Small intestine (tissue), 7 donors: Measurements from ENCODE around the gene PAPSS2. TPM values are rescaled to one million over a fixed set of nuclear protein-coding genes. Genes with fewer than 3 reads are reported as not detected.
A peak's percentile ranks its signal among the peaks of the same experiment; 100 is the strongest.

Source experiments
- DNase-seq, 2 donors: peaks; one replicate each; pipeline versions ENCODE4 v3.0.0 to v3.0.0-alpha.2; 2013
- FAIRE-seq: peaks from 2 replicates; lab custom pipeline; 2012; peaks lifted over from hg19 to GRCh38; lab: Jason Lieb, UNC
- H3K27ac ChIP-seq, 3 donors: one replicate each; pipeline ENCODE4 v1.5.1; 2013; ENCODE audit warnings: low read length in 2 of 3, mild to moderate bottlenecking in 2 of 3, control low read depth in 1 of 3, inconsistent platforms in 1 of 3, low read depth in 1 of 3, moderate library complexity in 1 of 3
- H3K27me3 ChIP-seq, 3 donors: one replicate each; pipeline ENCODE4 v1.6.1; 2013; ENCODE audit warnings: low read length in 3 of 3, inconsistent platforms in 1 of 3; ENCODE audit not compliant: control insufficient read depth in 3 of 3, insufficient read depth in 3 of 3
- H3K36me3 ChIP-seq, 3 donors: one replicate each; pipeline ENCODE4 v1.6.1; 2013; ENCODE audit warnings: low read length in 3 of 3, inconsistent platforms in 1 of 3, low read depth in 1 of 3, mild to moderate bottlenecking in 1 of 3, moderate library complexity in 1 of 3; ENCODE audit not compliant: control insufficient read depth in 3 of 3, insufficient read depth in 2 of 3
- H3K4me1 ChIP-seq, 3 donors: one replicate each; pipeline ENCODE4 v1.6.1; 2013; ENCODE audit warnings: low read length in 2 of 3, inconsistent platforms in 1 of 3, low read depth in 1 of 3, mild to moderate bottlenecking in 1 of 3, moderate library complexity in 1 of 3; ENCODE audit not compliant: control insufficient read depth in 3 of 3, insufficient read depth in 2 of 3
- H3K4me3 ChIP-seq, 3 donors: one replicate each; pipeline ENCODE4 v1.5.1; 2013; ENCODE audit warnings: low read length in 3 of 3, control low read depth in 1 of 3, inconsistent platforms in 1 of 3, low read depth in 1 of 3, mild to moderate bottlenecking in 1 of 3, moderate library complexity in 1 of 3
- H3K9me3 ChIP-seq, 2 donors: one replicate each; pipeline ENCODE4 v1.6.1; 2013; ENCODE audit warnings: low read depth in 1 of 2, low read length in 1 of 2; ENCODE audit not compliant: control insufficient read depth in 2 of 2, insufficient read depth in 1 of 2
- WGBS, 3 donors: extraction: QIAGEN DNeasy Blood & Tissue Kit; methylation state at CpG; one replicate each; pipeline ENCODE4 v1.1.7; 2013; 5-methylcytosine and 5-hydroxymethylcytosine counted together
- polyA plus RNA-seq, 4 donors: library from polyadenylated mRNA; stranded (reverse) in 3 of 4; unstranded in 1 of 4; fragments of 200-250 nt in 3 of 4; fragments of 120-200 nt in 1 of 4; gene quantifications; one replicate each; pipeline versions ENCODE4 v1.2.1 to v1.2.3, GENCODE V29; 2013
- donor health status: healthy with polysubstance abuse.
- donor health status: control.
- donor health status: control.
- donor health status: Bipolar disorder and iron deficiency.
- donor health status: healthy.

The PAPSS2 gene
- polyA plus RNA-seq, 4 donors: 28.4 to 90.5 (median 58.1) TPM

DNA sequence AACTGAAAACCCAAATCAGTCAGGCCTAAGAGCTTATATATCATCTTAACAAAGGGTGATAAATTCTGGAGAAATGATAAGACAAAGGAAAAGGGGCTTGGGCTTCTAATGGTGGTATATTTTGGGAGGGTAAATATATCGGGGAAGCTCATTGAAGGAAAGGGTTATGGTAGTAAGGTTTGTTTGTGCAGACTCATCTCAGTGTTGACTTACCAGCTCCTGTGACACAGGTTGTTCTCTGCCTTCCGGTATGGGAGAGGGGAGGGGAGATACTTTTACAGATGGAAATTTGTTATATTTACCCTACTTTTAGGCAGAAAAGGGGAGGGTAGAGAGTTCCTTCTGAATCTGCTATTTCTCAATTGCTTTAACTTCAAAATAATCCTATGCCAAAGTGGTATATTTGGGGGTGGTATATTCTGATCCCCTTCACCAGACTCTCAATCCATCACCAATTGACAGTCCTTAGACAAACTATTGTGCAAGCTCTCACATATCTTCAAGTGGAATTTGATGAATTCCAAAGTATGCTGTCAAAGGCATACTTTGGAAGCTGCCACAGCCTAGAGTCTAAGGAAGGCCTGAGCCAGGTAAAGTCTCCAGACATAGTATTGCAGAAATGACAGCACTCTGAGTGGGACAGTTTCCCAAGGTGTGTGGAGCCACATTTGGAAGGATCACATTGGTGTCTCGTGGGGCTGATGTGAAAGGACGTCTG, 13.3 kb upstream of the PAPSS2 start:
- Histone ChIP-seq H3K4me3 (no peak overlapping the region), H3K4me1 (peaks cover 0 to 6% (median 0%) of the 10 kb centered on the region in 3 donors), H3K36me3 (no peaks in the 10 kb centered on the region), H3K27me3 (no peaks in the 10 kb centered on the region), H3K27ac (no peak overlapping the region), H3K9me3 (no peaks in the 10 kb centered on the region)
- DNase-seq (no peak), FAIRE-seq (no peak)
- WGBS, 3 donors: 66 to 79% (median 74%) methylated on average over 4 of the region's 4 CpGs

DNA sequence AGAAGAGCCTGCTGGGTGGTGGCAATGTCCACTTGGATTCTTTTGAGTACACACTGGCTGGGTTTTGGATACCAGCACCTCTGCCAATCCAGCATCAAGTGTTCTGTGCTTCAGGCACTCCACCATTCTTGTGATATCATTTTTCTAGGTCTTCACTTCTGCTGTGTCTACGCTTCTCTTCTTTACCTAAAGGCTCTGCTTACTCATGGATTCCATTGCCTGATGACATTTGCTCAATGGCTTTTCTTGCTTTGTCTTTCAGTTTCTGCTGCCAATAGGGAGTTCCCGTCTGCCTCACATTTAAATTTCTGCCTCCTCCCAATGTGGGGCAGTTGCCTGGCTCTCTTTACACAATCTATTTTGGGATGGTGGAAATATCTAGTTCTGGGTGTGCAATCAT, 12.7 kb upstream of the PAPSS2 start:
- H3K36me3 ChIP-seq: no peaks in the 10 kb centered on the region
- WGBS, 3 donors: 64 to 87% (median 67%) methylated on average over 2 of the region's 2 CpGs
- peaks cover 0 to 6% (median 0%) of the 10 kb centered on the region in 3 donors for H3K4me1 ChIP-seq
- H3K27me3 ChIP-seq: no peaks in the 10 kb centered on the region
- no peak overlapping the region for H3K4me3 ChIP-seq
- no peak overlapping the region for H3K27ac ChIP-seq
- FAIRE-seq: no peak
- H3K9me3 ChIP-seq: no peaks in the 10 kb centered on the region
- DNase-seq: no peak

DNA sequence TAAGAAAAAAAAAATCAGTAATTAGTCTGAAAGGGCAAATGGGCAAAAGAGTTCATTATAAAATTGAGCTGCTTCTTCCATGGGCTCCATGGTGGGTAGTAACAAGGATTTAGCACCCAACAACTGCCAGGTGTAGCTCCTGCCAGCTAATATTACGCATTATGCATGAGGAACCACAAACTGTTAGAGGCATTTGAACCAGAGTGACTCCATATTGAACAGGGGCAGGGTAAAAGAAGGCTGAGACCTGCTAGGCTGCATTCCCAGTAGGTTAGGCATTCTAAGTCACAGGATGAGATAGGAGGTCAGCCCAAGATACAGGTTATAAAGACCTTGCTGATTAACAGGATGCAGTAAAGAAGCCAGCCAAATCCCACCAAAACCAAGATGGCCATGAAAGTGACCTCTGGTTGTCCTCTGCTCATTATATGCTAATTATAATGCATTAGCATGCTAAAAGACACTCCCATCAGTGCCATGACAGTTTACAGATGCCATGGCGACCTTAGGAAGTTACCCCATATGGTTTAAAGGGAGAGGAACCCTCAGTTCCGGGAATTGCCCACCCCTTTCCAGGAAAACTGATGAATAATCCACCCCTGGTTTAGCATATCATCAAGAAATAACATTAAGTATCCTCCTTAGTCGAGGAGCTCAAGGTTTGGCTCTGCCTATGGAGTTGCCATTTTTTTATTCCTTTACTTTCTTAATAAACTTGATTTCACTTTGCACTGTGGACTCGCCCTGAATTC, 8.7 kb upstream of the PAPSS2 start:
- FAIRE-seq (no peak), DNase-seq (no peak)
- H3K36me3 ChIP-seq: no peaks in the 10 kb centered on the region
- peaks cover 0 to 6% (median 0%) of the 10 kb centered on the region in 3 donors for H3K4me1 ChIP-seq
- H3K9me3 ChIP-seq: no peaks in the 10 kb centered on the region
- H3K27ac ChIP-seq: no peak overlapping the region
- no peak overlapping the region for H3K4me3 ChIP-seq
- H3K27me3 ChIP-seq: no peaks in the 10 kb centered on the region
- 78 to 83% (median 80%) methylated on average over 5 of the region's 5 CpGs for WGBS, 3 donors

DNA sequence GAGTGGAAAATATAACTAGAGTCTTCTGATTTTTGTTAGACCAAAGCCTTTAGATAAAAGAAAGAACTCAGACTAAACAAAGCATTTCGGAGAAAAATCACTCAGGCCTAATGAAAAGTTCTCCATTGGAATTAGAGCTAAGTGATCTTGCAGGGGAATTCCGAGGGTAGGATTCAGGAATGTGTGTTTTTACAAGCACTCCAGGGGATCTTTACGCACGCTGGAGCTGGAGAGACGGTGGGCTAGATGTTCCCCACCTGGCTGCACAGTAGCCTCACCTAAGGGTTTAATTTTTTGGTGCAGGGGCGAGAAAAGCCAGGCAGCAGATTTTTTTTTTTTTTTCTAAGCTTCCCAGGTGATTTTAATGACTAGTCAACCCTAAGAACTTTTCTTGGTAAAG, 7.9 kb upstream of the PAPSS2 start:
- 83 to 93% (median 91%) methylated on average over 6 of the region's 6 CpGs for WGBS, 3 donors
- Histone ChIP-seq H3K27ac (no peak overlapping the region), H3K9me3 (no peaks in the 10 kb centered on the region), H3K36me3 (no peaks in the 10 kb centered on the region), H3K4me3 (no peak overlapping the region), H3K4me1 (peaks cover 0 to 4% (median 0%) of the 10 kb centered on the region in 3 donors), H3K27me3 (no peaks in the 10 kb centered on the region)
- FAIRE-seq (no peak), DNase-seq (no peak)

DNA sequence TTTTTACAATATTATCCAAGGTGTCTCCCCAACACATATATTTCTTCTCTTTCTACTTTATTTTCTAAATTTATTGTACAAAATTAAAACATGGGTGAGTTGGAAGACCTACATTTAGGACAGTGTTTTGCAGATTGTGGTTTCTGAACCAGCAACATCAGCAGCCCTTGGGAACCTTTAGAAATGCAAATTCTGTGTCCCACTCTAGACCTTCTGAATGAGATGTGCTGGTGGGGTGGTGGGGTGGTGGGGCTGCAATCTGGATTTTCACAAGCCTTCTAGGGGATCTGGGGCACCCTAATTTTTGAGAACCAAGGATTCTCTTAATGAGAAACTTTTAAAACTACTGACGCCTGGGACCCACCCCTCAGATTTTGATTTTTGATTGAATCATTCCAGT, 7.4 kb upstream of the PAPSS2 start:
- 78 to 94% (median 88%) methylated on average over 1 of the region's 1 CpG for WGBS, 3 donors
- no peaks in the 10 kb centered on the region for H3K4me1 ChIP-seq
- no peaks in the 10 kb centered on the region for H3K27me3 ChIP-seq
- no peak overlapping the region for H3K27ac ChIP-seq
- H3K36me3 ChIP-seq: no peaks in the 10 kb centered on the region
- H3K9me3 ChIP-seq: no peaks in the 10 kb centered on the region
- DNase-seq (no peak), FAIRE-seq (no peak)
- H3K4me3 ChIP-seq: no peak overlapping the region

DNA sequence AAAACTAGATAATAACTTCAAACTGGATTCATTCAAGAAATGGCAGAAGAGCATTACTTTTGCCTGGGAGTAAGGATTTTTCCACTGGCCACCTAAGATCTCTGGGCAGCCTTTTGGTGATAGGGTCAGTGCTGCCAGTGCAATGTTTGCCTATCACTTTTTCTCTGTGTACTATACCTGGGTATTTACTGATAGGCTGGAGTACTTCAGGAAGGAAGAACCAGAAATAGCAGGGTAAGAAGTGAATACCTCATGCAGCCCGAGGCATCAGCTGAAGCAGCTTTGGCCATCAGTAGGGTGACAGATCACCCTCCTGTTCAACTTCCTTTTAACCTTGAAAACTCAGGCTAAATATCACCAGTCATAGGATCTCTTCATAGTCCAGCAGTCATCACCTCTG, 5.5 kb upstream of the PAPSS2 start:
- H3K9me3 ChIP-seq: no peaks in the 10 kb centered on the region
- H3K36me3 ChIP-seq: no peaks in the 10 kb centered on the region
- H3K27me3 ChIP-seq: no peaks in the 10 kb centered on the region
- DNase-seq: no peak
- H3K4me3 ChIP-seq: no peak overlapping the region
- no peak for FAIRE-seq
- no peaks in the 10 kb centered on the region for H3K4me1 ChIP-seq
- WGBS, 3 donors: 59 to 69% (median 69%) methylated on average over 1 of the region's 1 CpG
- no peak overlapping the region for H3K27ac ChIP-seq

DNA sequence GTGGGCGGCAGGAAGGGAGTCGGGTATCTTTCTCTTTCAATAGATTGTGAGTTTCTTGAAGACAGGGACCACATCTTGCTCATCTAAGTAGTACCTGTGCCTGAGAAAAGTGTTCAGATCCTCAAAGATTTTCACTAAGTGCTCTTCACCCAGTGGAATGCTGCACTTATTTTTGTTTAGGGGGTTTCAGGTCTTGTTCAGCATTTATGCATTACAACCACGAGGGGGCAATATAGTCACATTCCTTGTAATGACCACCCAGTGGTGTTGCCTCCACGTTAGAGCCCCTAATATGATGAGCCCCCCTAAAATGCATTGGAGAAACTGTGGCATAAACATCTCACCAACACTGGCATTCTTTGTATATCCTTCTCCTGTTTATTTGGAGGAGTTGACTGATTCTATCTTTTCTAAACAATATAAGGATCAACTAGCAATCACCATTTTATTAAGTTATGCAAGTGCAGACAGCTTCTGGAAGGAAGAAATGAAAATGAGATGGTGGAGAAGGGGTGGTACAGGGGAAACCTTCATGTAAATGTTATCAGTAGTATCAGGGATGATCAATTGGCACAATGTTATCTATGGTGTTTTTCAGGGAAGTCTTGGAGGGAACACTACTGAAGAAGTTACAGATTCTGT, 3.1 kb upstream of the PAPSS2 start:
- WGBS, 3 donors: 37 to 39% (median 39%) methylated on average over 4 of the region's 4 CpGs
- Histone ChIP-seq H3K27ac (no peak overlapping the region), H3K27me3 (peaks cover 0 to 2% (median 0%) of the 10 kb centered on the region in 3 donors), H3K4me3 (no peak overlapping the region), H3K36me3 (no peaks in the 10 kb centered on the region), H3K4me1 (peaks cover 0 to 5% (median 0%) of the 10 kb centered on the region in 3 donors), H3K9me3 (no peaks in the 10 kb centered on the region)
- FAIRE-seq: no peak
- DNase-seq: peak; percentile 50 to 62

DNA sequence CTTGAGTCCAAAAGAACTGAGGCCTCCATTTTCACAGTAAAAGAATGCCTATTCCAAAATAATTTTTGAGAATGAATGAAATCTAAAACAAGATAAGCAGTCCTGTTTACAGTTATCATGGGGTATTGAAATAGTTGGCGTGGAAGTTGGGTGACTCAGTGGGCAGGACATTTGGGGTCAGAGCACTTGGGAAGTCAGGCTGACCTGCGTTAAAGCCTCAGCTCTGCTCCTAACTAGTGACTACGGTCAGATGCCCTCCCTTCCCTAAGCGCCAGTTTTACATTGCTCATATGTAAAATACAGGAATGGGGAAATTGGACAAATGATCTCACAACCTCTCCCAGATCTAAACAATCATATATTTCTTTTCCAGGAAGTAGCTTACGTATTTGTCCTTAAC, 2.3 kb upstream of the PAPSS2 start:
- 74 to 85% (median 82%) methylated on average over 5 of the region's 5 CpGs for WGBS, 3 donors
- DNase-seq: no peak
- FAIRE-seq: no peak
- Histone ChIP-seq H3K36me3 (no peaks in the 10 kb centered on the region), H3K4me3 (no peak overlapping the region), H3K27me3 (peaks cover 0 to 2% (median 0%) of the 10 kb centered on the region in 3 donors), H3K27ac (no peak overlapping the region), H3K4me1 (peaks cover 0 to 5% (median 0%) of the 10 kb centered on the region in 3 donors), H3K9me3 (no peaks in the 10 kb centered on the region)
